PC-3 (cell line): ENCODE results near the gene COL15A1. TPM values are rescaled to one million over a fixed set of nuclear protein-coding genes. Genes with fewer than 3 reads are reported as not detected.
"Not testable (repeated sequence)": the region's sequence is repeated elsewhere in the genome, so short reads cannot be mapped to it uniquely, and the experiment has no call there.

Experiments
- ATAC-seq: fragments of 200-7000 bp; cut with Tn5 transposase; 2 replicates; pipeline ENCODE4 v1.9.1; 2020; ENCODE audit warnings: mild to moderate bottlenecking, moderate library complexity
- BruUV-seq: library from RNA; stranded (reverse); fragments of 400-500 nt; replicated peaks from 2 replicates; lab custom pipeline; 2021; lab: Mats Ljungman, UMichigan
- CTCF ChIA-PET: fragments of 300-600 bp; sonication (Branson Sonifier 250); formaldehyde crosslinking; loops from one replicate; lab custom pipeline; 2022; ENCODE audit warnings: antibody characterized with exemption; lab: Charles Lee
- POLR2A ChIA-PET: fragments of 300-600 bp; sonication (Branson Sonifier 250); formaldehyde crosslinking; loops from one replicate; lab custom pipeline; 2022; ENCODE audit warnings: antibody characterized with exemption; ENCODE audit not compliant: unreplicated experiment; lab: Charles Lee
- DNase-seq: peaks from one replicate; pipeline ENCODE4 v3.0.0-alpha.2; 2015
- H2AFZ ChIP-seq: fragments of 300-600 bp; sonication (generic); 2 replicates; pipeline ENCODE4 v1.6.0; 2016; ENCODE audit warnings: antibody characterized with exemption, low read length
- H3F3A ChIP-seq: fragments of 300-600 bp; sonication (generic); one replicate; pipeline ENCODE4 v1.6.0; 2017; ENCODE audit warnings: antibody characterized with exemption, low read length, control low read depth, mild to moderate bottlenecking; ENCODE audit not compliant: unreplicated experiment
- H3K27ac ChIP-seq: fragments of 300-600 bp; sonication (generic); 2 replicates; pipeline ENCODE4 v1.5.1; 2016; ENCODE audit warnings: mild to moderate bottlenecking, low read length
- H3K27me3 ChIP-seq: fragments of 300-600 bp; sonication (generic); 2 replicates; pipeline ENCODE4 v1.6.1; 2016; ENCODE audit warnings: low read length, mixed read lengths
- H3K36me3 ChIP-seq: fragments of 300-600 bp; sonication (generic); 2 replicates; pipeline ENCODE4 v1.6.1; 2016; ENCODE audit warnings: low read depth, mixed run types, low read length, mixed read lengths
- H3K4me1 ChIP-seq: fragments of 300-600 bp; sonication (generic); 2 replicates; pipeline ENCODE4 v1.5.1; 2016; ENCODE audit warnings: low read length; ENCODE audit not compliant: insufficient read depth
- H3K4me2 ChIP-seq: fragments of 300-600 bp; sonication (generic); 2 replicates; pipeline ENCODE4 v1.6.0; 2016; ENCODE audit warnings: low read length
- H3K4me3 ChIP-seq: fragments of 300-600 bp; sonication (generic); 2 replicates; pipeline ENCODE4 v1.5.1; 2016; ENCODE audit warnings: mild to moderate bottlenecking, low read length, mixed read lengths
- H3K79me2 ChIP-seq: fragments of 300-600 bp; sonication (generic); 2 replicates; pipeline ENCODE4 v1.6.1; 2017; ENCODE audit warnings: low read length, mixed read lengths
- H3K9ac ChIP-seq: fragments of 300-600 bp; sonication (generic); 2 replicates; pipeline ENCODE4 v1.6.0; 2016; ENCODE audit warnings: mild to moderate bottlenecking, low read length
- H3K9me2 ChIP-seq: fragments of 300-600 bp; sonication (generic); replicated peaks from 2 replicates; pipeline ENCODE4 v1.6.1; 2016; ENCODE audit warnings: mixed run types, low read length, mixed read lengths
- H3K9me3 ChIP-seq: fragments of 300-600 bp; sonication (generic); 2 replicates; pipeline ENCODE4 v1.6.1; 2016; ENCODE audit warnings: low read length, mixed read lengths
- H4K20me1 ChIP-seq: fragments of 300-600 bp; sonication (generic); 2 replicates; pipeline ENCODE4 v1.6.1; 2016; ENCODE audit warnings: low read length, mixed read lengths
- EZH2 ChIP-seq: fragments of 300-600 bp; sonication (generic); IDR thresholded peaks from one replicate; pipeline ENCODE4 v1.6.1; 2017; ENCODE audit warnings: antibody characterized with exemption, mild to moderate bottlenecking, low read length; ENCODE audit not compliant: unreplicated experiment
- EZH2phosphoT487 ChIP-seq: fragments of 300-600 bp; sonication (generic); IDR thresholded peaks from 2 replicates; pipeline ENCODE4 v1.6.1; 2018; ENCODE audit warnings: mild to moderate bottlenecking, antibody characterized with exemption, low read length, borderline replicate concordance
- intact Hi-C: fragments of 100-400 bp; cut with micrococcal nuclease; formaldehyde crosslinking; loops from 2 replicates; pipeline ENCODE4 v1.9.0; 2023
- total RNA-seq: library from RNA; depleted of rRNA; stranded (reverse); fragments of >200 nt; gene quantifications from 2 replicates; pipeline ENCODE4 v1.2.3, GENCODE V29; 2014
- TF ChIP-seq, protein P1 (sequence below): fragments of 300-600 bp; sonication (generic); conservative IDR thresholded peaks from 2 replicates; pipeline ENCODE4 v1.5.1; 2017; ENCODE audit warnings: antibody characterized with exemption, low read depth, mild to moderate bottlenecking, low read length

COL15A1 gene
- total RNA-seq, 1 experiment from 2014 or later: 0.04 TPM

DNA sequence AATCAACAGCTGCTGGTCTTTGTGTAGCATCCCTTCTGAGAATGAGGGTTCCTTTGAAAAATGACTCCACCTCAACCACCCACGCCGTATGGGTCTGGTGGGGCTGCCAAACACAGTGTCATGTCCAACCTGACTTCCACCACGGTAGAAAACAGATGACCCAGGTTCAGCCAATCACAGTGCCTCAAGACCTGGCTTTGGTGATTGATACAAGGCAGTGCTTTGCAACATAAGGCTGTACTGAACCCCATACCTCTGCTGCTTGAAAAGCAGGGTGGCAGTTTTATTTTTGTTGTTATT lies 149.7 kb downstream of the COL15A1 start:
- H3K27ac ChIP-seq: no peak overlapping the region
- no peaks in the 10 kb centered on the region for H3K27me3 ChIP-seq
- no peak overlapping the region for H3K4me3 ChIP-seq
- peaks cover 1% of the 10 kb centered on the region; the same call in 1 of the 2 replicates for H3K9me3 ChIP-seq
- TF ChIP-seq, protein P1, sequence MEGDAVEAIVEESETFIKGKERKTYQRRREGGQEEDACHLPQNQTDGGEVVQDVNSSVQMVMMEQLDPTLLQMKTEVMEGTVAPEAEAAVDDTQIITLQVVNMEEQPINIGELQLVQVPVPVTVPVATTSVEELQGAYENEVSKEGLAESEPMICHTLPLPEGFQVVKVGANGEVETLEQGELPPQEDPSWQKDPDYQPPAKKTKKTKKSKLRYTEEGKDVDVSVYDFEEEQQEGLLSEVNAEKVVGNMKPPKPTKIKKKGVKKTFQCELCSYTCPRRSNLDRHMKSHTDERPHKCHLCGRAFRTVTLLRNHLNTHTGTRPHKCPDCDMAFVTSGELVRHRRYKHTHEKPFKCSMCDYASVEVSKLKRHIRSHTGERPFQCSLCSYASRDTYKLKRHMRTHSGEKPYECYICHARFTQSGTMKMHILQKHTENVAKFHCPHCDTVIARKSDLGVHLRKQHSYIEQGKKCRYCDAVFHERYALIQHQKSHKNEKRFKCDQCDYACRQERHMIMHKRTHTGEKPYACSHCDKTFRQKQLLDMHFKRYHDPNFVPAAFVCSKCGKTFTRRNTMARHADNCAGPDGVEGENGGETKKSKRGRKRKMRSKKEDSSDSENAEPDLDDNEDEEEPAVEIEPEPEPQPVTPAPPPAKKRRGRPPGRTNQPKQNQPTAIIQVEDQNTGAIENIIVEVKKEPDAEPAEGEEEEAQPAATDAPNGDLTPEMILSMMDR: no peak
- TF ChIP-seq EZH2: no peak
- TF ChIP-seq EZH2phosphoT487: no peak
- no peak overlapping the region for H3K9ac ChIP-seq
- H3K36me3 ChIP-seq: no peaks in the 10 kb centered on the region
- H3K4me1 ChIP-seq: no peaks in the 10 kb centered on the region
- intact Hi-C loops: no loop called here
- no peaks in the 10 kb centered on the region for H3F3A ChIP-seq
- POLR2A ChIA-PET: no interaction called here
- no peak overlapping the region for H3K4me2 ChIP-seq
- H3K79me2 ChIP-seq: no peaks in the 10 kb centered on the region
- ATAC-seq (no peak), DNase-seq (no peak)
- no peaks in the 10 kb centered on the region for H3K9me2 ChIP-seq
- CTCF ChIA-PET: no interaction called here
- H2AFZ ChIP-seq: no peak overlapping the region
- H4K20me1 ChIP-seq: no peaks in the 10 kb centered on the region
- no TSS peak for BruUV-seq

DNA sequence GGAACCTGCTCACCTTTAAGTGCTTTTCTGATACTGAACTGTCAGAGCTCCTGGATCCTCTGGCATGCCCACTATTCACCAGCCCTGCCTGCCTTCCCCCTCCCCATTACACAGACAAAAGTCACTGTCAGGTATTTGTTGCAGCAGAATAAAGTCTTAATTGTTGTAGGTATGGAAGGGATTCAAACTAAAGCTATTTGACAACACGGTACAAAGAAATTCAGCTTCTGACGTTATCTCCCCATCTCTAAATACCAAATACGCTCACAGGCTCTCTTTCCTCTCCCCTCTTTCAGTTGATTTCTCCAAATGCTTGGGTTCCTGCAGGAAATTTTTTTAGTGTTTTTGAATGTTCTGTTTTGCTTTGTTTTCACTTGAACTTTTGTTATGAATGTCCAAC lies 151.9 kb downstream of the COL15A1 start:
- Histone ChIP-seq H3K4me3 (no peak overlapping the region), H3K4me1 (no peaks in the 10 kb centered on the region), H3K36me3 (no peaks in the 10 kb centered on the region), H3K4me2 (no peak overlapping the region), H3F3A (no peaks in the 10 kb centered on the region), H3K27me3 (no peaks in the 10 kb centered on the region), H4K20me1 (no peaks in the 10 kb centered on the region), H3K9me2 (no peaks in the 10 kb centered on the region), H3K9me3 (peaks cover 5% of the 10 kb centered on the region; the same call in 1 of the 2 replicates), H2AFZ (no peak overlapping the region), H3K27ac (no peak overlapping the region), H3K9ac (no peak overlapping the region), H3K79me2 (no peaks in the 10 kb centered on the region)
- DNase-seq (no peak), ATAC-seq (no peak)
- TF ChIP-seq, protein P1: no peak
- TF ChIP-seq EZH2 (no peak), EZH2phosphoT487 (no peak)
- POLR2A ChIA-PET: no interaction called here
- BruUV-seq: no TSS peak
- intact Hi-C loops: no loop called here
- CTCF ChIA-PET: no interaction called here

DNA sequence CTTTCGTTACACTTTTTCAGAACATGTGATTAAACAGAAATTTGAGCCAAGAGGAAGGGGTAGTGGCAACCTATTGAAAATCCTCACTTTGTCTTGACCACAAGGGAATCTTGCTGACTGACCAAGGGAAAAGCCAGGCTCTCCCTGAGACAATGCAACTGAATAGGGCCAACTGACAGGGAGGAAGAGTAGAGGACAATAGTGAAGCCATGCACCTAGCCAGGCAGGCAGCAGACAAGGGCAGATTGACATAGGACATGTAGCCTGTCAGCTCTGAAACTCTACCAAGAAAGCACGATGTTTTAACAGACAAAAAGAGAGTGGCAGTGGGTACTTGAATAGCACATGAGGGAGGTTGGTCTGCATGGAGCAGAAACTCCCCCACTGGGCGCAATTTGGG lies 152.7 kb downstream of the COL15A1 start:
- Histone ChIP-seq H3K36me3 (no peaks in the 10 kb centered on the region), H3K4me3 (no peak overlapping the region), H3K27me3 (no peaks in the 10 kb centered on the region), H3K4me2 (no peak overlapping the region), H3K4me1 (no peaks in the 10 kb centered on the region), H3K9ac (no peak overlapping the region), H2AFZ (no peak overlapping the region), H3K9me3 (peaks cover 5% of the 10 kb centered on the region; the same call in 1 of the 2 replicates), H4K20me1 (no peaks in the 10 kb centered on the region), H3K9me2 (no peaks in the 10 kb centered on the region), H3K27ac (no peak overlapping the region), H3K79me2 (no peaks in the 10 kb centered on the region), H3F3A (no peaks in the 10 kb centered on the region)
- intact Hi-C loops: no loop called here
- BruUV-seq: no TSS peak
- CTCF ChIA-PET: no interaction called here
- ATAC-seq: no peak
- POLR2A ChIA-PET: no interaction called here
- TF ChIP-seq, protein P1: no peak
- TF ChIP-seq EZH2phosphoT487: no peak
- TF ChIP-seq EZH2: no peak
- DNase-seq: no peak

DNA sequence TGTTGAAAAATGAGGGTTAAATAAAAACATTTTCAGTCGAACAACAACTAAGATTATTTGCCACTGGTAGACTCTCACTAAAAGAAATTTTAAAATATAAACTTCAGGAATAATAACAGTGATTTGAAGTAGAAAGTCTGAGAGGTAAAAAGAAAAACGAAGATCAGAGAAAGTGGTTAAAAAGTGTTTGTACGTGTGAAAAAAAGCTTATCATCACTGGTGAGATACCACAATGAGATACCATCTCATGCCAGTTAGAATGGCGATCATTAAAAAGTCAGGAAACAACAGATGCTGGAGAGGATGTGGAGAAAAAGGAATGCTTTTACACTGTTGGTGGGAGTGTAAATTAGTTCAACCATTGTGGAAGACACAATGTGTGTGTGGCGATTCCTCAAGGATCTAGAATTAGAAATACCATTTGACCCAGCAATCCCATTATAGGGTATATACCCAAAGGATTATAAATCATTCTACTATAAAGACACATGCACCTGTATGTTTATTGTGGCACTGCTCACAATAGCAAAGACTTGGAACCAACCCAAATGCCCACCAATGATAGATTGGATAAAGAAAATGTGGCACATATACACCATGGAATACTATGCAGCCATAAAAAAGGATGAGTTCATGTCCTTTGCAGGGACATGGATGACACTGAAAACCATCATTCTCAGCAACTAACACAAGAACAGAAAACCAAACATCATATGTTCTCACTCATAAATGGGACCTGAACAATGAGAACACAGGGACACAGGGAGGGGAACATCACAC lies 156.3 kb downstream of the COL15A1 start:
- BruUV-seq, H3K27me3 ChIP-seq, CTCF ChIA-PET, H3K79me2 ChIP-seq, H3K9me2 ChIP-seq, intact Hi-C loops, ATAC-seq, H3K4me3 ChIP-seq, H3K9me3 ChIP-seq, H3K27ac ChIP-seq, POLR2A ChIA-PET, H3K4me2 ChIP-seq, H2AFZ ChIP-seq, H3K9ac ChIP-seq, H3F3A ChIP-seq, H3K36me3 ChIP-seq, DNase-seq, H4K20me1 ChIP-seq: not testable (repeated sequence)
- peaks cover 13% of the 10 kb centered on the region for H3K4me1 ChIP-seq
